ENCODE results near the gene SYNE2. TPM values are rescaled to one million over a fixed set of nuclear protein-coding genes. Genes with fewer than 3 reads are reported as not detected.

SYNE2 gene
- total and polyA plus RNA-seq, 2 of the 8 experiments (the other 6 are each of a cell fraction or from before 2014, with no cell fraction given): 32.6 to 46.1 TPM

DNA sequence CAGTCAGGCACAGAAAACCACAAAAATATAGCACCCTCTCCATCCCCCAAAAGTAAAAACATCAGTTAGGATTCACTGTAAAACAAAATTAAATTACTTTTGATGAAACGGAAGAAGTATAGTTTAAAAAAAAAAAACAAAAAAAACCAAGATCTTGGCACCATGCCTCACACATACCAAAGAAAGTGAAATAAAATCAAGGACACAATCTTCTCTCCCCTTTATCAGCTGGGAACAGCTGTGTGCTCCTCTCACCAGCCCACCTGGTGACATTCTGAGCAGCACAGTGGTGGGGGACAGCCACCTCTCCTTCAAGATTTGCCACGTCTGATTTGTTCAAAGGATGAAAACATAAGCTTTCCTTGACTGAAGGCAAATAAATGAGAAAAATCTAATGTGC is 385.8 kb downstream of the SYNE2 start:
- no peak overlapping the region for H2BK20ac ChIP-seq (ENCODE audit: low read length)
- TF ChIP-seq RXRA (IDR thresholded peaks at IDR 0.05; ENCODE audit: insufficient read depth, low read depth, low read length): no peak
- TF ChIP-seq KDM5A (IDR thresholded peaks at IDR 0.05; ENCODE audit: low read length): no peak
- TF ChIP-seq, protein P1, sequence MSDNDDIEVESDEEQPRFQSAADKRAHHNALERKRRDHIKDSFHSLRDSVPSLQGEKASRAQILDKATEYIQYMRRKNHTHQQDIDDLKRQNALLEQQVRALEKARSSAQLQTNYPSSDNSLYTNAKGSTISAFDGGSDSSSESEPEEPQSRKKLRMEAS (IDR thresholded peaks at IDR 0.05): no peak
- TF ChIP-seq TCF12 (IDR thresholded peaks at IDR 0.05; ENCODE audit: low read depth, low read length): no peak
- no peak for TF ChIP-seq CHD1 (IDR thresholded peaks at IDR 0.05; ENCODE audit: low read depth, low read length)
- no peak for TF ChIP-seq BRCA1 (IDR thresholded peaks at IDR 0.05; ENCODE audit: low read depth, low read length)
- TF ChIP-seq BCL11A (IDR thresholded peaks at IDR 0.05; ENCODE audit: low read depth in 2 of 2, low read length in 2 of 2): no peak
- no peak for TF ChIP-seq KDM1A (IDR thresholded peaks at IDR 0.05; ENCODE audit: borderline replicate concordance, low read length)
- no peak for TF ChIP-seq CBX8 (IDR thresholded peaks at IDR 0.05; ENCODE audit: borderline replicate concordance, low read depth, low read length)
- TF ChIP-seq, protein P2, sequence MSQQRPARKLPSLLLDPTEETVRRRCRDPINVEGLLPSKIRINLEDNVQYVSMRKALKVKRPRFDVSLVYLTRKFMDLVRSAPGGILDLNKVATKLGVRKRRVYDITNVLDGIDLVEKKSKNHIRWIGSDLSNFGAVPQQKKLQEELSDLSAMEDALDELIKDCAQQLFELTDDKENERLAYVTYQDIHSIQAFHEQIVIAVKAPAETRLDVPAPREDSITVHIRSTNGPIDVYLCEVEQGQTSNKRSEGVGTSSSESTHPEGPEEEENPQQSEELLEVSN (IDR thresholded peaks at IDR 0.05): no peak

More for the DNA sequence above, 385.8 kb downstream of the SYNE2 start:
- H4K91ac ChIP-seq (replicated peaks; ENCODE audit: insufficient read length, low read length): no peak overlapping the region
- H3K4me2 ChIP-seq (ENCODE audit: insufficient read depth in 1 of 2, low read depth in 2 of 2, low read length in 2 of 2): no peak overlapping the region
- ChIA-PET CTCF (ENCODE audit: partially characterized antibody) (interaction anchor here (0.5 to 4.7 kb wide), 3 partner anchors 23 to 697 kb away, joined by 3 to 32 read pairs (median 5); no protein-coding TSS in a partner anchor), POLR2A (ENCODE audit: partially characterized antibody) (no interaction called here)
- H3K4ac ChIP-seq (replicated peaks; ENCODE audit: insufficient read length, low read depth, low read length): no peak overlapping the region
- H3K9ac ChIP-seq (replicated peaks in 1 of 4; ENCODE audit: extremely low read depth in 1 of 4, low read depth in 3 of 4, low read length in 3 of 4): no peak overlapping the region
- H2BK12ac ChIP-seq (ENCODE audit: low read depth, low read length): no peak overlapping the region
- no peak overlapping the region for H3K14ac ChIP-seq (ENCODE audit: insufficient read length)
- H3K56ac ChIP-seq (replicated peaks; ENCODE audit: insufficient read length, low read depth, low read length): no peak overlapping the region
- H4K20me1 ChIP-seq (replicated peaks in 1 of 2; ENCODE audit: control insufficient read depth in 1 of 2, insufficient read depth in 2 of 2, low read length in 2 of 2): no peaks in the 10 kb centered on the region
- no peak overlapping the region for H2BK5ac ChIP-seq (ENCODE audit: low read depth, low read length)
- H3K23me2 ChIP-seq (ENCODE audit: low read depth, low read length): no peaks in the 10 kb centered on the region
- no peak overlapping the region for H2AK5ac ChIP-seq (ENCODE audit: low read depth, low read length)
- no peak overlapping the region for H2BK120ac ChIP-seq (replicated peaks; ENCODE audit: low read depth, low read length)
- DNase-seq (ENCODE audit: low read depth in 1 of 2, low spot score in 2 of 2) (no peak), FAIRE-seq (no peak)
- H3K9me3 ChIP-seq (ENCODE audit: insufficient read depth in 2 of 2, low read depth in 1 of 2, low read length in 1 of 2): no peaks in the 10 kb centered on the region
- H3K4me3 ChIP-seq (ENCODE audit: extremely low read depth in 1 of 4, insufficient read depth in 2 of 4, low read depth in 3 of 4, low read length in 4 of 4): no peak overlapping the region
- no peaks in the 10 kb centered on the region for H3K79me1 ChIP-seq (ENCODE audit: low read depth, low read length)
- no peak overlapping the region for H4K8ac ChIP-seq (ENCODE audit: extremely low read depth, insufficient read depth, low read length)
- 0 out of 7 replicates have a peak, but pooled peaks cover 0 to 2% (median 0%) of the 10 kb centered on the region in 4 experiments for H3K4me1 ChIP-seq (replicated peaks in 1 of 4; ENCODE audit: control insufficient read depth in 3 of 4, insufficient read depth in 4 of 4, low read length in 3 of 4)
- H2AFZ ChIP-seq (ENCODE audit: low read length): no peak overlapping the region
- no peak overlapping the region for H4K5ac ChIP-seq (ENCODE audit: insufficient read length, low read depth, low read length)
- H3K23ac ChIP-seq (ENCODE audit: insufficient read length): no peak overlapping the region
- H3K27ac ChIP-seq (ENCODE audit: low read depth, low read length): no peak overlapping the region
- no peaks in the 10 kb centered on the region for H3K27me3 ChIP-seq (replicated peaks in 1 of 4; ENCODE audit: control insufficient read depth in 3 of 4, extremely low read depth in 1 of 4, insufficient read depth in 3 of 4, low read length in 3 of 4)
- H3K79me2 ChIP-seq (ENCODE audit: control insufficient read depth in 1 of 2, insufficient read depth in 2 of 2, low read length in 2 of 2): no peaks in the 10 kb centered on the region
- H3K36me3 ChIP-seq (ENCODE audit: control insufficient read depth in 2 of 4, insufficient read depth in 4 of 4, low read length in 3 of 4): no peaks in the 10 kb centered on the region
- no peak overlapping the region for H3K18ac ChIP-seq (ENCODE audit: extremely low read depth, low read length)
- no peak overlapping the region for H2BK15ac ChIP-seq (ENCODE audit: low read length)
- WGBS, 2 experiments (ENCODE audit: extremely low coverage in 1 of 2, insufficient coverage in 1 of 2, insufficient read length in 1 of 2, insufficient replicate concordance in 2 of 2, low coverage in 1 of 2, low lambda C conversion rate in 2 of 2, missing lambda C conversion rate in 1 of 2): 71% methylated on average over 2 of the region's 2 CpGs; no CpG with 5 or more reads in 1 of the 2 experiments

Measured in H1 (cell line).